Sigmoid colon (tissue), 7 donors: ENCODE measurements around the gene OR52I2. TPM values are rescaled to one million over a fixed set of nuclear protein-coding genes. Genes with fewer than 3 reads are reported as not detected.

Experiments used
- DNase-seq: peaks from one replicate; pipeline ENCODE4 v3.0.0-alpha.2; 2019
- H3K27ac ChIP-seq, 4 donors: fragments of 200-600 bp; sonication (generic); one replicate each; pipeline ENCODE4 v1.5.1; 2016 to 2019; ENCODE audit warnings: mild to moderate bottlenecking in 1 of 4
- H3K27me3 ChIP-seq, 3 donors: fragments of 200-600 bp; sonication (generic); one replicate each; pipeline ENCODE4 v1.5.1; 2019; ENCODE audit warnings: mild to moderate bottlenecking in 1 of 3
- H3K36me3 ChIP-seq, 4 donors: fragments of 200-600 bp; sonication (generic); one replicate each; pipeline ENCODE4 v1.5.1; 2016 to 2019
- H3K4me1 ChIP-seq, 4 donors: fragments of 200-600 bp; sonication (generic); one replicate each; pipeline ENCODE4 v1.5.1; 2017 to 2019
- H3K4me3 ChIP-seq, 4 donors: fragments of 200-600 bp; sonication (generic); one replicate each; pipeline ENCODE4 v1.5.1; 2017 to 2019; ENCODE audit warnings: mild to moderate bottlenecking in 2 of 4, moderate library complexity in 1 of 4
- H3K9me3 ChIP-seq, 4 donors: fragments of 200-600 bp in 3 of 4; sonication (generic) in 3 of 4; one replicate each; pipeline versions ENCODE4 v1.5.1 to v1.6.1; 2013 to 2019
- EP300 ChIP-seq, 4 donors: sonication (generic); formaldehyde crosslinking; IDR thresholded peaks; one replicate each; pipeline ENCODE4 v1.6.1; 2017; ENCODE audit warnings: antibody characterized with exemption in 4 of 4
- POLR2A ChIP-seq, 2 donors: fragments of 450-650 bp; IDR thresholded peaks; one replicate each; pipeline ENCODE4 v1.6.1; 2016; ENCODE audit warnings: antibody characterized with exemption in 2 of 2, mild to moderate bottlenecking in 2 of 2, moderate library complexity in 2 of 2
- POLR2AphosphoS5 ChIP-seq, 4 donors: sonication (generic); formaldehyde crosslinking; IDR thresholded peaks; one replicate each; pipeline ENCODE4 v1.6.1; 2017; ENCODE audit warnings: antibody characterized with exemption in 4 of 4
- WGBS, 2 donors: extraction: QIAGEN DNeasy Blood & Tissue Kit; methylation state at CpG; one replicate each; pipeline ENCODE4 v1.1.7; 2013; 5-methylcytosine and 5-hydroxymethylcytosine counted together
- intact Hi-C: fragments of 100-400 bp; cut with DNase I; formaldehyde crosslinking; loops from one replicate; pipeline ENCODE4 v1.15.1; 2023
- polyA plus RNA-seq, 3 donors: library from polyadenylated mRNA; stranded (reverse); fragments of 200-250 nt; gene quantifications; one replicate each; pipeline ENCODE4 v1.2.3, GENCODE V29; 2013
- total RNA-seq, 4 donors: library from RNA; depleted of rRNA; stranded (reverse); fragments of >200 nt; gene quantifications; one replicate each; pipeline ENCODE4 v1.1.0, GENCODE V29; 2016
- TF ChIP-seq, protein P1 (sequence below), 4 experiments: fragments of 450-650 bp in 3 of 4; fragments of 200-600 bp in 1 of 4; IDR thresholded peaks; one replicate each; pipeline ENCODE4 v1.5.1; 2016 to 2019; ENCODE audit warnings: antibody characterized with exemption in 4 of 4, mild to moderate bottlenecking in 3 of 4, moderate library complexity in 2 of 4
- donor health status: healthy with polysubstance abuse.
- donor health status: Bipolar disorder and iron deficiency.
- donor health status: healthy.

Gene OR52I2
- total and polyA plus RNA-seq, 7 donors: not detected

- Histone ChIP-seq H3K27ac (no peak overlapping the region), H3K4me3 (no peak overlapping the region), H3K9me3 (peaks cover 0 to 5% (median 1%) of the 10 kb centered on the region in 4 donors), H3K27me3 (no peaks in the 10 kb centered on the region), H3K36me3 (no peaks in the 10 kb centered on the region), H3K4me1 (no peaks in the 10 kb centered on the region)
- no peak for TF ChIP-seq POLR2AphosphoS5 (IDR thresholded peaks at IDR 0.05)
- TF ChIP-seq, protein P1, sequence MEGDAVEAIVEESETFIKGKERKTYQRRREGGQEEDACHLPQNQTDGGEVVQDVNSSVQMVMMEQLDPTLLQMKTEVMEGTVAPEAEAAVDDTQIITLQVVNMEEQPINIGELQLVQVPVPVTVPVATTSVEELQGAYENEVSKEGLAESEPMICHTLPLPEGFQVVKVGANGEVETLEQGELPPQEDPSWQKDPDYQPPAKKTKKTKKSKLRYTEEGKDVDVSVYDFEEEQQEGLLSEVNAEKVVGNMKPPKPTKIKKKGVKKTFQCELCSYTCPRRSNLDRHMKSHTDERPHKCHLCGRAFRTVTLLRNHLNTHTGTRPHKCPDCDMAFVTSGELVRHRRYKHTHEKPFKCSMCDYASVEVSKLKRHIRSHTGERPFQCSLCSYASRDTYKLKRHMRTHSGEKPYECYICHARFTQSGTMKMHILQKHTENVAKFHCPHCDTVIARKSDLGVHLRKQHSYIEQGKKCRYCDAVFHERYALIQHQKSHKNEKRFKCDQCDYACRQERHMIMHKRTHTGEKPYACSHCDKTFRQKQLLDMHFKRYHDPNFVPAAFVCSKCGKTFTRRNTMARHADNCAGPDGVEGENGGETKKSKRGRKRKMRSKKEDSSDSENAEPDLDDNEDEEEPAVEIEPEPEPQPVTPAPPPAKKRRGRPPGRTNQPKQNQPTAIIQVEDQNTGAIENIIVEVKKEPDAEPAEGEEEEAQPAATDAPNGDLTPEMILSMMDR (IDR thresholded peaks at IDR 0.05): no peak
- TF ChIP-seq EP300 (IDR thresholded peaks at IDR 0.05): no peak
- TF ChIP-seq POLR2A (IDR thresholded peaks at IDR 0.05): no peak
- no peak for DNase-seq
- WGBS, 2 donors: 12 to 73% methylated on average over 1 of the region's 1 CpG
- intact Hi-C loops: no loop called here
Measured at GRCh38 chr11:4546878-4547277, 34.7 kb upstream of the OR52I2 start.

GRCh38 chr11:4547416-4547815, 34.1 kb upstream of the OR52I2 start:
- no peak for DNase-seq
- 73 to 79% methylated on average over 4 of the region's 4 CpGs for WGBS, 2 donors
- intact Hi-C loops: no loop called here

DNA sequence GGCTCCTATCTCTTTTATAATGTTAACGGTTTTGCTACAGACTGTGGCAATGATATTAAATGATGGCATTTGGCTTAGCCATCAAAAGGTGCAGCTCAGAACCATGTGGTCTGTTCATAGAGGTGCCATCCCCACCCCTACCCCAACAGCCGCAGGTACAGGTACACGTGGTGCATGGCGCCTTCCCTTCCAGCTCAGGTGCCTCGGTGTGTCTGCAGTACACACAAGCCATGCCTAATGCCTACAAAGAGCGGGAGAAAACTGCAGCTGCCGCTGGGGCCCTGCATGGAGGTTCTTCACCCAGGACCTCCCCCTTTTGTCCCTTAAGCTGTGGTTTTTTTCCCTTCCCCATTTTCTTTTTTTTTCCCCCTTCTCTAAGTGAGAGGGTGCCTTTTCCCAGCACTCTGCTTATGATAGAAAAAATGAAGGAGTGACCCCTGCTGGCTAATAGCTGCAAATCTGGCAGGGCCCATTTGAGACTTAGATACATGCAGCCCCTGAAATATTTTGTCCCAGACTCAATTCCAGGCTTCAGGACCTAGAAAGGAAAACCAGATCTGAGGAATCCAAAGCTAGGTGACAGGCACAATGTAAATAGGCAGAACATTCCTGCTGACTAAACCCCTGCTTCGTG, 30.1 kb upstream of the OR52I2 start:
- no peaks in the 10 kb centered on the region for H3K36me3 ChIP-seq

More at GRCh38 chr11:4547416-4547815, 34.1 kb upstream of the OR52I2 start:
- Histone ChIP-seq H3K4me3 (no peak overlapping the region), H3K27ac (no peak overlapping the region), H3K9me3 (peaks cover 0 to 5% (median 1%) of the 10 kb centered on the region in 4 donors), H3K36me3 (no peaks in the 10 kb centered on the region), H3K4me1 (no peaks in the 10 kb centered on the region), H3K27me3 (no peaks in the 10 kb centered on the region)
- TF ChIP-seq POLR2AphosphoS5 (IDR thresholded peaks at IDR 0.05) (no peak), EP300 (IDR thresholded peaks at IDR 0.05) (no peak)

GRCh38 chr11:4559527-4560440, 21.8 kb upstream of the OR52I2 start:
- Histone ChIP-seq H3K9me3 (peaks cover 0 to 3% (median 0%) of the 10 kb centered on the region in 4 donors), H3K27ac (no peak overlapping the region), H3K36me3 (no peaks in the 10 kb centered on the region), H3K27me3 (no peaks in the 10 kb centered on the region), H3K4me1 (no peaks in the 10 kb centered on the region), H3K4me3 (no peak overlapping the region)
- DNase-seq: no peak
- intact Hi-C loops: no loop called here
- TF ChIP-seq POLR2A (IDR thresholded peaks at IDR 0.05): no peak
- no peak for TF ChIP-seq POLR2AphosphoS5 (IDR thresholded peaks at IDR 0.05)
- TF ChIP-seq, protein P1 (IDR thresholded peaks at IDR 0.05): no peak
- no peak for TF ChIP-seq EP300 (IDR thresholded peaks at IDR 0.05)
- 61 to 70% methylated on average over 8 of the region's 8 CpGs for WGBS, 2 donors

More for the DNA sequence above, 30.1 kb upstream of the OR52I2 start:
- intact Hi-C loops: no loop called here
- Histone ChIP-seq H3K4me3 (no peak overlapping the region), H3K9me3 (peaks cover 0 to 5% (median 1%) of the 10 kb centered on the region in 4 donors), H3K27me3 (no peaks in the 10 kb centered on the region), H3K27ac (no peak overlapping the region), H3K4me1 (no peaks in the 10 kb centered on the region)
- WGBS, 2 donors: 84 to 88% methylated on average over 8 of the region's 8 CpGs
- no peak for DNase-seq
- TF ChIP-seq EP300 (IDR thresholded peaks at IDR 0.05): no peak
- TF ChIP-seq, protein P1 (IDR thresholded peaks at IDR 0.05): no peak
- no peak for TF ChIP-seq POLR2AphosphoS5 (IDR thresholded peaks at IDR 0.05)
- TF ChIP-seq POLR2A (IDR thresholded peaks at IDR 0.05): no peak

- intact Hi-C loops: no loop called here
- no peak overlapping the region for H3K4me3 ChIP-seq
- no peaks in the 10 kb centered on the region for H3K27me3 ChIP-seq
- TF ChIP-seq POLR2A (IDR thresholded peaks at IDR 0.05): no peak
- TF ChIP-seq EP300 (IDR thresholded peaks at IDR 0.05): no peak
- TF ChIP-seq, protein P1 (IDR thresholded peaks at IDR 0.05): no peak
- no peak for TF ChIP-seq POLR2AphosphoS5 (IDR thresholded peaks at IDR 0.05)
- no peaks in the 10 kb centered on the region for H3K36me3 ChIP-seq
- DNase-seq: no peak
- 31 to 69% methylated on average over 1 of the region's 1 CpG for WGBS, 2 donors
- H3K9me3 ChIP-seq: peaks cover 0 to 3% (median 0%) of the 10 kb centered on the region in 4 donors
- no peaks in the 10 kb centered on the region for H3K4me1 ChIP-seq
- no peak overlapping the region for H3K27ac ChIP-seq
Measured at GRCh38 chr11:4560467-4560866, 21.1 kb upstream of the OR52I2 start.
